PC-3 (cell line): ENCODE measurements around the gene SNRNP70. TPM values are rescaled to one million over a fixed set of nuclear protein-coding genes. Genes with fewer than 3 reads are reported as not detected.

Experiments used
- ATAC-seq: fragments of 200-7000 bp; cut with Tn5 transposase; 2 replicates; pipeline ENCODE4 v1.9.1; 2020; ENCODE audit warnings: mild to moderate bottlenecking, moderate library complexity
- BruUV-seq: library from RNA; stranded (reverse); fragments of 400-500 nt; replicated peaks from 2 replicates; lab custom pipeline; 2021; lab: Mats Ljungman, UMichigan
- CTCF ChIA-PET: fragments of 300-600 bp; sonication (Branson Sonifier 250); formaldehyde crosslinking; loops from one replicate; lab custom pipeline; 2022; ENCODE audit warnings: antibody characterized with exemption; lab: Charles Lee
- POLR2A ChIA-PET: fragments of 300-600 bp; sonication (Branson Sonifier 250); formaldehyde crosslinking; loops from one replicate; lab custom pipeline; 2022; ENCODE audit warnings: antibody characterized with exemption; ENCODE audit not compliant: unreplicated experiment; lab: Charles Lee
- DNase-seq: peaks from one replicate; pipeline ENCODE4 v3.0.0-alpha.2; 2015
- H2AFZ ChIP-seq: fragments of 300-600 bp; sonication (generic); 2 replicates; pipeline ENCODE4 v1.6.0; 2016; ENCODE audit warnings: antibody characterized with exemption, low read length
- H3F3A ChIP-seq: fragments of 300-600 bp; sonication (generic); one replicate; pipeline ENCODE4 v1.6.0; 2017; ENCODE audit warnings: antibody characterized with exemption, low read length, control low read depth, mild to moderate bottlenecking; ENCODE audit not compliant: unreplicated experiment
- H3K27ac ChIP-seq: fragments of 300-600 bp; sonication (generic); 2 replicates; pipeline ENCODE4 v1.5.1; 2016; ENCODE audit warnings: mild to moderate bottlenecking, low read length
- H3K27me3 ChIP-seq: fragments of 300-600 bp; sonication (generic); 2 replicates; pipeline ENCODE4 v1.6.1; 2016; ENCODE audit warnings: low read length, mixed read lengths
- H3K36me3 ChIP-seq: fragments of 300-600 bp; sonication (generic); 2 replicates; pipeline ENCODE4 v1.6.1; 2016; ENCODE audit warnings: low read depth, mixed run types, low read length, mixed read lengths
- H3K4me1 ChIP-seq: fragments of 300-600 bp; sonication (generic); 2 replicates; pipeline ENCODE4 v1.5.1; 2016; ENCODE audit warnings: low read length; ENCODE audit not compliant: insufficient read depth
- H3K4me2 ChIP-seq: fragments of 300-600 bp; sonication (generic); 2 replicates; pipeline ENCODE4 v1.6.0; 2016; ENCODE audit warnings: low read length
- H3K4me3 ChIP-seq: fragments of 300-600 bp; sonication (generic); 2 replicates; pipeline ENCODE4 v1.5.1; 2016; ENCODE audit warnings: mild to moderate bottlenecking, low read length, mixed read lengths
- H3K79me2 ChIP-seq: fragments of 300-600 bp; sonication (generic); 2 replicates; pipeline ENCODE4 v1.6.1; 2017; ENCODE audit warnings: low read length, mixed read lengths
- H3K9ac ChIP-seq: fragments of 300-600 bp; sonication (generic); 2 replicates; pipeline ENCODE4 v1.6.0; 2016; ENCODE audit warnings: mild to moderate bottlenecking, low read length
- H3K9me2 ChIP-seq: fragments of 300-600 bp; sonication (generic); replicated peaks from 2 replicates; pipeline ENCODE4 v1.6.1; 2016; ENCODE audit warnings: mixed run types, low read length, mixed read lengths
- H3K9me3 ChIP-seq: fragments of 300-600 bp; sonication (generic); 2 replicates; pipeline ENCODE4 v1.6.1; 2016; ENCODE audit warnings: low read length, mixed read lengths
- H4K20me1 ChIP-seq: fragments of 300-600 bp; sonication (generic); 2 replicates; pipeline ENCODE4 v1.6.1; 2016; ENCODE audit warnings: low read length, mixed read lengths
- EZH2 ChIP-seq: fragments of 300-600 bp; sonication (generic); IDR thresholded peaks from one replicate; pipeline ENCODE4 v1.6.1; 2017; ENCODE audit warnings: antibody characterized with exemption, mild to moderate bottlenecking, low read length; ENCODE audit not compliant: unreplicated experiment
- EZH2phosphoT487 ChIP-seq: fragments of 300-600 bp; sonication (generic); IDR thresholded peaks from 2 replicates; pipeline ENCODE4 v1.6.1; 2018; ENCODE audit warnings: mild to moderate bottlenecking, antibody characterized with exemption, low read length, borderline replicate concordance
- intact Hi-C: fragments of 100-400 bp; cut with micrococcal nuclease; formaldehyde crosslinking; loops from 2 replicates; pipeline ENCODE4 v1.9.0; 2023
- total RNA-seq: library from RNA; depleted of rRNA; stranded (reverse); fragments of >200 nt; gene quantifications from 2 replicates; pipeline ENCODE4 v1.2.3, GENCODE V29; 2014
- TF ChIP-seq, protein P1 (sequence below): fragments of 300-600 bp; sonication (generic); conservative IDR thresholded peaks from 2 replicates; pipeline ENCODE4 v1.5.1; 2017; ENCODE audit warnings: antibody characterized with exemption, low read depth, mild to moderate bottlenecking, low read length

The SNRNP70 gene
- total RNA-seq, 1 experiment from 2014 or later, result 367 TPM

DNA sequence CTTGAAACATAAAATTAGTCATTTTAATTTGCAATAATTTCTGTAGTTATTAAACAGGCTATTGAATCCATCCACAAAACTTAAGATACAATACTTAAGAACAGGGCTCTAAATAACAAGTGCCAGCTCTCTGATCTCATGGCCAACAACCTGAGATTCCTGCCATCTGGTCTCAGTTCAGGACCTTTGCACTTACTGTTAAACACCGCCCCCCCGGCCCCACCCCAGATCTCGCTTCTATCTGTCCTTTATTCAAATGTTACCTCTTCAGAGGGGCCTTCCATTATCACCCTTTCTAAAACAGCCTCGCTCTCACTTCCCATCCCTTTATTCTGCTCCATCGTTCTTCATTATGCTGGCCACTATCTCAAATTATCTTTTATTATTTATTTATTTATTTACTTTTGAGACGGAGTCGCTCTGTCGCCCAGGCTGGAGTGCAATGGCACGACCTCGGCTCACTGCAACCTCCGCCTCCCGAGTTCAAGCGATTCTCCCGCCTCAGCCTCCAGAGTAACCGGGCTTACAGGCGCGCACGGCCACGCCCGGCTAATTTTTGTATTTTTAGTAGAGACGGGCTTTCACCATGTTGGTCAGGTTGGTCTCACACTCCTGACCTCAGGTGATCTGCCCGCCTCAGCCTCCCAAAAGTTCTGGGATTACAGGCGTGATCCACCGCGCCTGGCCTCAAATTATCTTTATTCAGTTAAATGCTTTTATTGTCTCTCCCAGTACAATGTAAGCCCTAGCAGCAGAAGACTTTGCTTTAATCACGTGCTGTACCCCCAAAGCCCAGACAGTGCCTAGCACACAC is 838 bp upstream of the SNRNP70 start:
- H3K4me2 ChIP-seq, result peak overlapping the region; percentile 99
- DNase-seq (no peak), ATAC-seq (peak; percentile 4)
- peaks cover 4% of the 10 kb centered on the region; the same call in 1 of the 2 replicates for H3K4me1 ChIP-seq
- H3K9ac ChIP-seq, result peak overlapping the region; percentile 99
- no peaks in the 10 kb centered on the region for H3K9me3 ChIP-seq
- H3K79me2 ChIP-seq, result peaks cover 39% of the 10 kb centered on the region
- BruUV-seq, result TSS peak; percentile 86
- intact Hi-C loops, result no loop called here
- TF ChIP-seq, protein P1, sequence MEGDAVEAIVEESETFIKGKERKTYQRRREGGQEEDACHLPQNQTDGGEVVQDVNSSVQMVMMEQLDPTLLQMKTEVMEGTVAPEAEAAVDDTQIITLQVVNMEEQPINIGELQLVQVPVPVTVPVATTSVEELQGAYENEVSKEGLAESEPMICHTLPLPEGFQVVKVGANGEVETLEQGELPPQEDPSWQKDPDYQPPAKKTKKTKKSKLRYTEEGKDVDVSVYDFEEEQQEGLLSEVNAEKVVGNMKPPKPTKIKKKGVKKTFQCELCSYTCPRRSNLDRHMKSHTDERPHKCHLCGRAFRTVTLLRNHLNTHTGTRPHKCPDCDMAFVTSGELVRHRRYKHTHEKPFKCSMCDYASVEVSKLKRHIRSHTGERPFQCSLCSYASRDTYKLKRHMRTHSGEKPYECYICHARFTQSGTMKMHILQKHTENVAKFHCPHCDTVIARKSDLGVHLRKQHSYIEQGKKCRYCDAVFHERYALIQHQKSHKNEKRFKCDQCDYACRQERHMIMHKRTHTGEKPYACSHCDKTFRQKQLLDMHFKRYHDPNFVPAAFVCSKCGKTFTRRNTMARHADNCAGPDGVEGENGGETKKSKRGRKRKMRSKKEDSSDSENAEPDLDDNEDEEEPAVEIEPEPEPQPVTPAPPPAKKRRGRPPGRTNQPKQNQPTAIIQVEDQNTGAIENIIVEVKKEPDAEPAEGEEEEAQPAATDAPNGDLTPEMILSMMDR, result no peak
- TF ChIP-seq EZH2, result no peak
- TF ChIP-seq EZH2phosphoT487, result no peak
- peaks cover 16% of the 10 kb centered on the region for H3K36me3 ChIP-seq
- POLR2A ChIA-PET, result no interaction called here
- H3K4me3 ChIP-seq, result peak overlapping the region; percentile 81
- no peaks in the 10 kb centered on the region for H3F3A ChIP-seq
- H2AFZ ChIP-seq, result peak overlapping the region; percentile 97
- peaks cover 34% of the 10 kb centered on the region for H4K20me1 ChIP-seq
- CTCF ChIA-PET, result no interaction called here
- H3K9me2 ChIP-seq, result no peaks in the 10 kb centered on the region
- no peaks in the 10 kb centered on the region for H3K27me3 ChIP-seq
- no peak overlapping the region; the same call in 1 of the 2 replicates for H3K27ac ChIP-seq

DNA sequence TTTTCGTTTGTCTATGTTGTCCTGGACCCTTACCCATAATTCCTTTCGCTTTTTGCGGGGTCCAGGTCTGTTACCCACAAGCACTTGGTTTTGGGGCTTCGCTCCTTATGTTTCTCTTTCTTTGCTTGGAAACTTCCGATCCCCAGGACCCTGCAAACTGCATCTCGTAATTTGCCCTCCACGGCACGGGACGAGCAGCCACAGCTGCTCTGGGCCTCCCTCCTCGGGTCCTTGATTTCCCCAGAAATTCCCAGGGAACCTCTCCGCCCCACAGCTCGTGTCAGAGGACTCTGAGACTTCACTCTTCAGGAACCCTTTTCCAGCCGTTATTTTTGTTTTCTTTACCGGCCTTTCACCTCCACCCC is 599 bp downstream of the SNRNP70 start:
- DNase-seq, result no peak
- Histone ChIP-seq H3K36me3 (peaks cover 24% of the 10 kb centered on the region), H3K4me3 (peak overlapping the region; percentile 81), H3F3A (no peaks in the 10 kb centered on the region), H3K27ac (peak overlapping the region; percentile 66; the same call in 1 of the 2 replicates), H3K79me2 (peaks cover 54% of the 10 kb centered on the region), H3K9me3 (no peaks in the 10 kb centered on the region), H3K9me2 (no peaks in the 10 kb centered on the region), H3K9ac (peak overlapping the region; percentile 99), H3K27me3 (no peaks in the 10 kb centered on the region), H3K4me2 (peak overlapping the region; percentile 99), H2AFZ (peak overlapping the region; percentile 68; the same call in 1 of the 2 replicates), H3K4me1 (peaks cover 4% of the 10 kb centered on the region; the same call in 1 of the 2 replicates), H4K20me1 (peaks cover 42% of the 10 kb centered on the region)
- no peak for ATAC-seq
- ChIA-PET POLR2A (no interaction called here), CTCF (no interaction called here)
- BruUV-seq, result no TSS peak
- intact Hi-C loops, result no loop called here
- TF ChIP-seq EZH2 (no peak), EZH2phosphoT487 (no peak)
- TF ChIP-seq, protein P1, result no peak

DNA sequence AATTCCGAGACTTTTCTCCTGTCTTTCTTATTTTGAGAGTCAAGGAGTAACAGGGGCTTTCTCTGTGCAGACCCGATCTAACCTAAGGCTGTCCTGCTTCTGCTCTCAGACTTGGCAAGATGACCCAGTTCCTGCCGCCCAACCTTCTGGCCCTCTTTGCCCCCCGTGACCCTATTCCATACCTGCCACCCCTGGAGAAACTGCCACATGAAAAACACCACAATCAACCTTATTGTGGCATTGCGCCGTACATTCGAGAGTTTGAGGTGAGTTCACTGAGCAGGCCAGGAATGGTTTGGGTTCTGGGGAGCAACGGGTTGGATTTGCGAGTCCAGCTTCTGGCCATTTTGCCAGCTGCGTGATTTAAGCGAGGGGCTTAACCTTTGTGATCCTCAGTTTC is 1.0 kb downstream of the SNRNP70 start:
- peaks cover 4% of the 10 kb centered on the region; the same call in 1 of the 2 replicates for H3K4me1 ChIP-seq
- peaks cover 56% of the 10 kb centered on the region for H3K79me2 ChIP-seq
- H2AFZ ChIP-seq, result no peak overlapping the region
- ATAC-seq (no peak), DNase-seq (no peak)
- H3K27me3 ChIP-seq, result no peaks in the 10 kb centered on the region
- TF ChIP-seq EZH2 (no peak), EZH2phosphoT487 (no peak)
- TF ChIP-seq, protein P1, result no peak
- H3K9me3 ChIP-seq, result no peaks in the 10 kb centered on the region
- peak overlapping the region; percentile 99 for H3K9ac ChIP-seq
- no peaks in the 10 kb centered on the region for H3F3A ChIP-seq
- POLR2A ChIA-PET, result no interaction called here
- peak overlapping the region; percentile 99 for H3K4me2 ChIP-seq
- CTCF ChIA-PET, result no interaction called here
- H3K27ac ChIP-seq, result no peak overlapping the region
- intact Hi-C loops, result no loop called here
- peak overlapping the region; percentile 81 for H3K4me3 ChIP-seq
- H3K9me2 ChIP-seq, result no peaks in the 10 kb centered on the region
- H4K20me1 ChIP-seq, result peaks cover 44% of the 10 kb centered on the region
- BruUV-seq, result TSS peak; percentile 36
- H3K36me3 ChIP-seq, result peaks cover 27% of the 10 kb centered on the region
